PC-9 (cell line): ENCODE data around the gene NFIX. TPM values are rescaled to one million over a fixed set of nuclear protein-coding genes. Genes with fewer than 3 reads are reported as not detected.

Source experiments
- BruUV-seq: library from RNA; stranded (reverse); fragments of 400-500 nt; replicated peaks from 2 replicates; lab custom pipeline; 2021; lab: Mats Ljungman, UMichigan
- CTCF ChIA-PET: fragments of 300-600 bp; sonication (Branson Sonifier 250); formaldehyde crosslinking; loops from one replicate; lab custom pipeline; 2022; ENCODE audit warnings: antibody characterized with exemption; lab: Charles Lee
- POLR2A ChIA-PET: fragments of 300-600 bp; sonication (Branson Sonifier 250); formaldehyde crosslinking; loops from one replicate; lab custom pipeline; 2022; ENCODE audit warnings: antibody characterized with exemption; ENCODE audit not compliant: unreplicated experiment; lab: Charles Lee
- DNase-seq, 2 experiments: peaks; one replicate each; pipeline versions ENCODE4 v3.0.0 to v3.0.0-alpha.2; 2015 to 2022; ENCODE audit warnings: mixed read lengths in 1 of 2
- H2AFZ ChIP-seq: fragments of 200-600 bp; sonication (generic); 2 replicates; pipeline ENCODE4 v1.8.1; 2017; ENCODE audit warnings: antibody characterized with exemption
- H3F3A ChIP-seq: fragments of 200-600 bp; sonication (generic); 2 replicates; pipeline ENCODE4 v1.8.1; 2017; ENCODE audit warnings: antibody characterized with exemption, mild to moderate bottlenecking, low read depth; ENCODE audit not compliant: insufficient read depth
- H3K27ac ChIP-seq: fragments of 200-600 bp; sonication (generic); 2 replicates; pipeline ENCODE4 v1.6.1; 2016; ENCODE audit warnings: mixed run types
- H3K27me3 ChIP-seq: fragments of 200-600 bp; sonication (generic); 2 replicates; pipeline ENCODE4 v1.6.1; 2016; ENCODE audit warnings: low read depth, mixed run types; ENCODE audit not compliant: insufficient read depth
- H3K36me3 ChIP-seq: fragments of 200-600 bp; sonication (generic); 2 replicates; pipeline ENCODE4 v1.6.1; 2016; ENCODE audit warnings: low read depth, mixed run types
- H3K4me1 ChIP-seq: fragments of 200-600 bp; sonication (generic); replicated peaks from 2 replicates; pipeline ENCODE4 v1.6.1; 2016; ENCODE audit warnings: mixed run types; ENCODE audit not compliant: insufficient read depth
- H3K4me2 ChIP-seq: fragments of 200-600 bp; sonication (generic); 2 replicates; pipeline ENCODE4 v1.6.1; 2017; ENCODE audit warnings: mixed run types
- H3K4me3 ChIP-seq: fragments of 200-600 bp; sonication (generic); 2 replicates; pipeline ENCODE4 v1.6.1; 2016; ENCODE audit warnings: mixed run types
- H3K79me2 ChIP-seq: fragments of 200-600 bp; sonication (generic); 2 replicates; pipeline ENCODE4 v1.6.1; 2017; ENCODE audit warnings: low read depth, mixed run types
- H3K9me2 ChIP-seq: fragments of 200-600 bp; sonication (generic); 2 replicates; pipeline ENCODE4 v1.8.1; 2017; ENCODE audit warnings: mild to moderate bottlenecking; ENCODE audit not compliant: insufficient read depth
- H3K9me3 ChIP-seq: fragments of 200-600 bp; sonication (generic); 2 replicates; pipeline ENCODE4 v1.8.1; 2016; ENCODE audit warnings: low read depth; ENCODE audit not compliant: insufficient read depth
- H4K20me1 ChIP-seq: fragments of 200-600 bp; sonication (generic); 2 replicates; pipeline ENCODE4 v1.8.1; 2017; ENCODE audit not compliant: insufficient read depth
- CTCF ChIP-seq: fragments of 200-600 bp; sonication (generic); conservative IDR thresholded peaks from 2 replicates; pipeline ENCODE4 v1.6.1; 2017; ENCODE audit warnings: mixed run types, antibody characterized with exemption, mild to moderate bottlenecking, moderate library complexity
- EZH2 ChIP-seq: fragments of 200-600 bp; sonication (generic); IDR thresholded peaks from 2 replicates; pipeline ENCODE4 v1.8.0; 2017; ENCODE audit warnings: antibody characterized with exemption, low read depth
- intact Hi-C: fragments of 100-400 bp; cut with micrococcal nuclease; formaldehyde crosslinking; loops from one replicate; pipeline ENCODE4 v1.10.0; 2022; ENCODE audit not compliant: unreplicated experiment
- total RNA-seq: library from RNA; stranded (reverse); gene quantifications from 2 replicates; pipeline ENCODE4 v1.2.3, GENCODE V29; 2021

NFIX gene
- total RNA-seq, 1 experiment from 2014 or later, result 24.2 TPM

- Histone ChIP-seq H2AFZ (no peak overlapping the region), H3K4me1 (peaks cover 13% of the 10 kb centered on the region), H3K27ac (no peak overlapping the region), H4K20me1 (no peaks in the 10 kb centered on the region), H3K4me3 (no peak overlapping the region), H3K9me2 (no peaks in the 10 kb centered on the region), H3K27me3 (peaks cover 7% of the 10 kb centered on the region; the same call in 1 of the 2 replicates), H3K79me2 (no peaks in the 10 kb centered on the region), H3F3A (peaks cover 4% of the 10 kb centered on the region; the same call in 1 of the 2 replicates), H3K9me3 (no peaks in the 10 kb centered on the region), H3K36me3 (no peaks in the 10 kb centered on the region), H3K4me2 (no peak overlapping the region)
- POLR2A ChIA-PET, result interaction anchor here (0.7 kb wide), 1 partner anchor 54 kb away, joined by 16 read pairs; no protein-coding TSS in a partner anchor
- no TSS peak for BruUV-seq
- CTCF ChIA-PET, result interaction anchor here (0.6 kb wide), 1 partner anchor 14 kb away, joined by 7 read pairs; no protein-coding TSS in a partner anchor
- TF ChIP-seq EZH2, result no peak
- TF ChIP-seq CTCF, result no peak
- no peak for DNase-seq
- intact Hi-C loops, result no loop called here
Observed at GRCh38 chr19:13014101-13014920, 19.0 kb downstream of the NFIX start.

DNA sequence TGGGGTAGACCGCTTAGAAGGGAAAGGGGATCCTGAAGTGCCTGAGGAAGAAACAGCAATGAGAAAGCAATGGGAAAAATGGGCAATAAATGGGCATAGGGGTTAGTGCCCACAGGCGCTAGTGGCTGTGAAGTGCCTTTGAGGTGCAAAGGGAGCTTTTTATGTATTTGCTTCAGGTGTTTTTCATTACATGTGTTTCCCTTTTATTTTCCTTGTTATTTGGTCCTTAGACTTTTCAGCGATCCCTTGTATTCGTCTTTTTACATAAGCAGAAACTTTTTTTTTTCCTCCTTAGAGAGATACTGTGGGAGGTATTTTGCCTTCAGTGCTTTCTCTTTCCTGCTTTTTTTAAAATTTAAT lies 19.6 kb downstream of the NFIX start:
- Histone ChIP-seq H3K9me3 (no peaks in the 10 kb centered on the region), H3K4me3 (no peak overlapping the region), H3K27ac (no peak overlapping the region), H3F3A (no peaks in the 10 kb centered on the region), H3K36me3 (no peaks in the 10 kb centered on the region), H3K27me3 (peaks cover 7% of the 10 kb centered on the region; the same call in 1 of the 2 replicates), H2AFZ (no peak overlapping the region), H3K4me2 (no peak overlapping the region), H3K9me2 (no peaks in the 10 kb centered on the region), H4K20me1 (no peaks in the 10 kb centered on the region), H3K4me1 (peaks cover 13% of the 10 kb centered on the region), H3K79me2 (no peaks in the 10 kb centered on the region)
- BruUV-seq, result no TSS peak
- CTCF ChIA-PET, result no interaction called here
- POLR2A ChIA-PET, result no interaction called here
- intact Hi-C loops, result no loop called here
- DNase-seq, result no peak
- TF ChIP-seq CTCF (no peak), EZH2 (no peak)

- no peaks in the 10 kb centered on the region for H3K36me3 ChIP-seq
- H2AFZ ChIP-seq, result no peak overlapping the region
- DNase-seq, result no peak
- no peaks in the 10 kb centered on the region for H3F3A ChIP-seq
- no peaks in the 10 kb centered on the region for H3K9me3 ChIP-seq
- H3K27me3 ChIP-seq, result peaks cover 7% of the 10 kb centered on the region; the same call in 1 of the 2 replicates
- no peaks in the 10 kb centered on the region for H3K9me2 ChIP-seq
- no peaks in the 10 kb centered on the region for H3K79me2 ChIP-seq
- intact Hi-C loops, result no loop called here
- H3K4me2 ChIP-seq, result no peak overlapping the region
- H4K20me1 ChIP-seq, result no peaks in the 10 kb centered on the region
- ChIA-PET CTCF (no interaction called here), POLR2A (no interaction called here)
- no peak overlapping the region for H3K27ac ChIP-seq
- peaks cover 13% of the 10 kb centered on the region for H3K4me1 ChIP-seq
- TF ChIP-seq EZH2 (no peak), CTCF (no peak)
- no peak overlapping the region for H3K4me3 ChIP-seq
- BruUV-seq, result no TSS peak
Observed at GRCh38 chr19:13015361-13016223, 20.3 kb downstream of the NFIX start.
